Sigmoid colon (tissue), 4 donors: Measurements from ENCODE around the gene PA2G4.

ENCODE experiments used
- POLR2AphosphoS5 ChIP-seq, 4 donors: sonication (generic); formaldehyde crosslinking; IDR thresholded peaks; one replicate each; pipeline ENCODE4 v1.6.1; 2017; ENCODE audit warnings: antibody characterized with exemption in 4 of 4
- TF ChIP-seq, protein P1 (sequence below), 4 experiments: fragments of 450-650 bp in 3 of 4; fragments of 200-600 bp in 1 of 4; IDR thresholded peaks; one replicate each; pipeline ENCODE4 v1.5.1; 2016 to 2019; ENCODE audit warnings: antibody characterized with exemption in 4 of 4, mild to moderate bottlenecking in 3 of 4, moderate library complexity in 2 of 4

DNA sequence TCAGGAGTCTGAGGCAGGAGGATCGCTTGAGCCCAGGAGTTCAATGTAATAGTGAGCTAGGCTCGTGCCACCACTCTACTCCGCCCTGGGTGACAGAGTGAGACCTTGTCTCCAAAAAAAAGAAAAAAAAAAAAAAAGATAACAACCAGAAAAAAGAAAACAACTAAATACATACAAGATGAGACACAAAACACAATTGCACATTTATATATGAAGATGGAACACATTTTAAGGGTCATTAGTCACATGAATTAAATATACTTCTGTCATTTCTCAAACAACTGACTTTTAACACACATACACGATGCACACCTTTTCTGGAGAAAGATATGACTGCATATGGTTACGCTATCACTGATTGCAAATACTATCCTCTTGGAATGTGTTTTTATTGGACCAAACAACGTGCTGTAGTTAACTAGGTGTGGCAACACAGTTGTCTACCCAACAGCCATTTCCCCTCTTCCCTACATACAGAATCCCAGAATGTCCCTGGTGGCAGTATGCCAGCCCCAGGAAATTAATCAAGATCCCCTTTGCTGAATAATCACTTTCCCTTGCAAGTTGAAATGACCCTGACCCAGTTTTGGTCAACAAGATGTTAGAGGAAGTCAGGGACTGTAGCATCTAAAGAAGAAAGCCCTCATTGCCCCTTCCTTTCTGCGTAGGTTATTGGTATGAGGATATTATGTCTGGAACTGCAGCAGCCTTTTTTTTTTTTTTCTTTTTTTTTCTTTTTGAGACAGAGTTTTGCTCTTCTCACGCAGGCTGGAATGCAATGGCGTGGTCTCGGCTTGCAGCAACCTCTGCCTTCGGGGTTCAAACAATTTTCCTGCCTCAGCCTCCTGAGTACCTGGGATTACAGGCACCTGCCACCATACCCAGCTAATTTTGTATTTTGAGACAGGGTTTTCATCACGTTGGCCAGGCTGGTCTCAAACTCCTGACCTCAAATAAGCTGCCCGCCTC is 42.4 kb downstream of the PA2G4 start:
- TF ChIP-seq, protein P1, sequence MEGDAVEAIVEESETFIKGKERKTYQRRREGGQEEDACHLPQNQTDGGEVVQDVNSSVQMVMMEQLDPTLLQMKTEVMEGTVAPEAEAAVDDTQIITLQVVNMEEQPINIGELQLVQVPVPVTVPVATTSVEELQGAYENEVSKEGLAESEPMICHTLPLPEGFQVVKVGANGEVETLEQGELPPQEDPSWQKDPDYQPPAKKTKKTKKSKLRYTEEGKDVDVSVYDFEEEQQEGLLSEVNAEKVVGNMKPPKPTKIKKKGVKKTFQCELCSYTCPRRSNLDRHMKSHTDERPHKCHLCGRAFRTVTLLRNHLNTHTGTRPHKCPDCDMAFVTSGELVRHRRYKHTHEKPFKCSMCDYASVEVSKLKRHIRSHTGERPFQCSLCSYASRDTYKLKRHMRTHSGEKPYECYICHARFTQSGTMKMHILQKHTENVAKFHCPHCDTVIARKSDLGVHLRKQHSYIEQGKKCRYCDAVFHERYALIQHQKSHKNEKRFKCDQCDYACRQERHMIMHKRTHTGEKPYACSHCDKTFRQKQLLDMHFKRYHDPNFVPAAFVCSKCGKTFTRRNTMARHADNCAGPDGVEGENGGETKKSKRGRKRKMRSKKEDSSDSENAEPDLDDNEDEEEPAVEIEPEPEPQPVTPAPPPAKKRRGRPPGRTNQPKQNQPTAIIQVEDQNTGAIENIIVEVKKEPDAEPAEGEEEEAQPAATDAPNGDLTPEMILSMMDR (IDR thresholded peaks at IDR 0.05), result no peak
- TF ChIP-seq POLR2AphosphoS5 (IDR thresholded peaks at IDR 0.05), result no peak
